Globus pallidus (tissue), 1 donor: ENCODE measurements around the gene TIMM50.
"Not testable (repeated sequence)": the region's sequence is repeated elsewhere in the genome, so short reads cannot be mapped to it uniquely, and the experiment has no call there.

Source experiments
- DNase-seq: peaks from one replicate; pipeline ENCODE4 v3.0.0-alpha.2; 2015; ENCODE audit warnings: low spot score

TIMM50 gene

GRCh38 chr19:39480337-39481228 lies at the start of gene TIMM50:
TIMM50 (plus strand) TSS chr19:39480838; CDS start chr19:39480854, 16 bp downstream.
- DNase-seq = peak; percentile 90

GRCh38 chr19:39432677-39433025 lies 48.0 kb upstream of the TIMM50 start:
- no peak for DNase-seq

- DNase-seq = no peak
Measured at GRCh38 chr19:39433480-39434079, 47.1 kb upstream of the TIMM50 start.

- DNase-seq = no peak
Measured at GRCh38 chr19:39434123-39435076, 46.2 kb upstream of the TIMM50 start.

GRCh38 chr19:39435499-39436349 lies 44.9 kb upstream of the TIMM50 start, which contains the start of gene RPS16:
RPS16 (minus strand) TSS chr19:39435949; CDS start chr19:39435895, 54 bp downstream.
- peak; percentile 98 for DNase-seq

GRCh38 chr19:39436350-39436716 lies 44.3 kb upstream of the TIMM50 start:
- no peak for DNase-seq

GRCh38 chr19:39438270-39438934 lies 42.2 kb upstream of the TIMM50 start:
- no peak for DNase-seq

GRCh38 chr19:39444598-39445195 lies 35.9 kb upstream of the TIMM50 start:
- no peak for DNase-seq

- peak; percentile 94 for DNase-seq
Measured at GRCh38 chr19:39445196-39446111, 35.2 kb upstream of the TIMM50 start, which contains the start of gene SUPT5H. SUPT5H (plus strand) TSS chr19:39445582; CDS start chr19:39445891, 309 bp downstream.

- DNase-seq = no peak
Measured at GRCh38 chr19:39446365-39447084, 34.1 kb upstream of the TIMM50 start.

GRCh38 chr19:39448271-39448670 lies 32.4 kb upstream of the TIMM50 start:
- DNase-seq = no peak

GRCh38 chr19:39449116-39449797 lies 31.4 kb upstream of the TIMM50 start:
- DNase-seq = no peak

- not testable (repeated sequence) for DNase-seq
Measured at GRCh38 chr19:39451257-39451656, 29.4 kb upstream of the TIMM50 start.

- DNase-seq = no peak
Measured at GRCh38 chr19:39463403-39463802, 17.2 kb upstream of the TIMM50 start.

GRCh38 chr19:39465956-39466747 lies 14.5 kb upstream of the TIMM50 start:
- DNase-seq = no peak

GRCh38 chr19:39467941-39468340 lies 12.7 kb upstream of the TIMM50 start:
- no peak for DNase-seq

- no peak for DNase-seq
Measured at GRCh38 chr19:39469036-39469435, 11.6 kb upstream of the TIMM50 start.
